Measurements from ENCODE around the gene CYP2W1.

DNA sequence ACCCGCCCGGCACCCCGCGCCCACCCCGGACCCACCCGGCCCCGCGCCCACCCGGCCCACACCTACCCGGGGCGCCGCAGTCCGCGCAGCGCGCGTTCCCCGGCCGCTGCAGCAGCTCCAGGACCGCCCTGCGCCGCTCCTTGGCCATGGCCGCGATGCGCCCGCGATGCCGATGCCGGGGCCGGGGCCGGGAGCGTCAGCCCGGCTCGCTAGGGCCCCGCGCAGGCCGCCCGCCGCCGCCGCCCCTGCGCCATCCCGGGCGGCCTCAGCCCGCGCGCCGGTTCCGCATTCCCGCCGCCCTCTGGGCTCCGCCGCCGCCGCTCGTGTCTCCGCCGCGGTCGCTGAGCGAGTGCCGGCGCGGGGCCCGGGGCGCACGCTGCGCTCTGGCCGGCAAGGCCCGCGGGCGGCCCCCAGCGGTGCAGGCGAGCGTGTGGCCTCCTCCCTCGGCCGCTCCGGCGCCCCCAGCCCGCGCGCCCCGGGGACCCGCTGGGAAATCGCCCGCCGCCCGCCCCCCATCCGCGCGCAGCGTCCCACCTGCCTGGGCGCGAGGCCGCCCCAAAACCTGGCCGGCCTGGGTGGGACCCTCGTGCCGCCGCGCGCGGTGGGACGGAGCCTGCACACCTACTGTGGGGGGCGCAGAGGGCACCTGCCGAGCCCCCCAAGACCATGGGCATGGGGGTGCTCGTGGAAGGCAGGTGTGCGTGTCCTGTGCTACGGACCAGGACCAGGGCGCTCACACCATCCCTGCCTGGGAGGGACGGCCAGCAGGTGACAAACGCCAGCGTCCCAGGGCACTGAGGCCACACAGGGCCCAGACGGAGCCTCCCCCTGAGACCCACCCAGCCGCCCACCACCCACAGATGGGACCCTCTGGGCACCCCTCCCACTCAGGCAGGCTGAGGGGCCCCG lies 28.4 kb upstream of the CYP2W1 start, which contains the start of gene ADAP1:
- TF ChIP-seq EZH2 (IDR thresholded peaks at IDR 0.05; ENCODE audit: low read depth) (no peak), CTCF (conservative IDR thresholded peaks at IDR 0.05) (no peak)

All from PC-9 (cell line).